Loucy (cell line): ENCODE results near the gene SMAD5.

Source experiments
- EZH2phosphoT487 ChIP-seq: fragments of 200-600 bp; IDR thresholded peaks from 2 replicates; pipeline ENCODE4 v1.6.1; 2018; ENCODE audit warnings: antibody characterized with exemption, mild to moderate bottlenecking, moderate library complexity, borderline replicate concordance
- TF ChIP-seq, protein P1 (sequence below): fragments of 200-600 bp; sonication (generic); conservative IDR thresholded peaks from 2 replicates; pipeline ENCODE4 v1.5.1; 2014; ENCODE audit warnings: mild to moderate bottlenecking, antibody characterized with exemption, low read length

- TF ChIP-seq, protein P1, sequence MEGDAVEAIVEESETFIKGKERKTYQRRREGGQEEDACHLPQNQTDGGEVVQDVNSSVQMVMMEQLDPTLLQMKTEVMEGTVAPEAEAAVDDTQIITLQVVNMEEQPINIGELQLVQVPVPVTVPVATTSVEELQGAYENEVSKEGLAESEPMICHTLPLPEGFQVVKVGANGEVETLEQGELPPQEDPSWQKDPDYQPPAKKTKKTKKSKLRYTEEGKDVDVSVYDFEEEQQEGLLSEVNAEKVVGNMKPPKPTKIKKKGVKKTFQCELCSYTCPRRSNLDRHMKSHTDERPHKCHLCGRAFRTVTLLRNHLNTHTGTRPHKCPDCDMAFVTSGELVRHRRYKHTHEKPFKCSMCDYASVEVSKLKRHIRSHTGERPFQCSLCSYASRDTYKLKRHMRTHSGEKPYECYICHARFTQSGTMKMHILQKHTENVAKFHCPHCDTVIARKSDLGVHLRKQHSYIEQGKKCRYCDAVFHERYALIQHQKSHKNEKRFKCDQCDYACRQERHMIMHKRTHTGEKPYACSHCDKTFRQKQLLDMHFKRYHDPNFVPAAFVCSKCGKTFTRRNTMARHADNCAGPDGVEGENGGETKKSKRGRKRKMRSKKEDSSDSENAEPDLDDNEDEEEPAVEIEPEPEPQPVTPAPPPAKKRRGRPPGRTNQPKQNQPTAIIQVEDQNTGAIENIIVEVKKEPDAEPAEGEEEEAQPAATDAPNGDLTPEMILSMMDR, result no peak
- no peak for TF ChIP-seq EZH2phosphoT487
Measured at GRCh38 chr5:136155761-136156160, 23.1 kb downstream of the SMAD5 start.
